HK-2 (cell line): ENCODE measurements around the gene MRPL24.
"Not testable (repeated sequence)": the region's sequence is repeated elsewhere in the genome, so short reads cannot be mapped to it uniquely, and the experiment has no call there.

Experiments used
- DNase-seq: peaks from one replicate; pipeline ENCODE4 v3.0.0-alpha.2; 2018; ENCODE audit not compliant: unreplicated experiment

The MRPL24 gene

GRCh38 chr1:156740741-156741480 is at the start of gene MRPL24:
MRPL24 (minus strand) TSS chr1:156741088; CDS start chr1:156738704, 2,384 bp downstream.
- peak; percentile 99 for DNase-seq

- DNase-seq, result no peak
Measured at GRCh38 chr1:156789621-156790318, 48.9 kb upstream of the MRPL24 start.

DNA sequence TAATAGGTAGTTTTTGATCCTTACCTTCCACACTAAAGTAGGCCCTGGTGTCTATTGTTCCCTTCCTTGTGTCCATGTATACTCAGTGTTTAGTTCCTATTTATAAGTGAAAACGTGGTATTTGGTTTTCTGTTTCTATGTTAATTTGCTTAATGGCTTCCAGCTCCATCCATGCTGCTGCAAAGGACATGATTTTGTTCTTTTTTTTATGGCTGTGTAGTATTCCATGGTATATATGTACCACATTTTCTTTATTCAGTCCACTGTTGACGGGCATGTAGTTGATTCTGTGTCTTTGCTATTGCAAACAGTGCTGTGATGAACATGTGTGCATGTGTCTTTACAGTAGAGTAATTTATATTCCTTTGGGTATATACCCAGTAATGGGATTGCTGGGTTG is 47.2 kb upstream of the MRPL24 start:
- no peak for DNase-seq

DNA sequence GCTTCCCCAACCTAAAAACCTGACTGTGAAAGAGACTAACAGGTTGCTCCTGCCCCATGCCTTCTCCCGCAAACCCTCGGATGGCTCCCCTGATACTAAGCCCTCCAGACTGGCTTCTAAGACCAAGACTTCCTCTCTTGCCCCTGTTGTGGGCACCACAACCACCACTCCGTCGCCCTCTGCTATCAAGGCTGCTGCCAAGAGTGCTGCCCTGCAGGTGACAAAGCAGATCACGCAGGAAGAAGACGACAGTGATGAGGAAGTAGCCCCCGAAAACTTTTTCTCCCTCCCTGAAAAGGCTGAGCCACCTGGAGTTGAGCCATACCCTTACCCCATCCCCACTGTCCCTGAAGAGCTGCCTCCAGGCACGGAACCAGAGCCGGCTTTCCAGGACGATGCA is 45.8 kb upstream of the MRPL24 start:
- no peak for DNase-seq

GRCh38 chr1:156785458-156785857 is 44.6 kb upstream of the MRPL24 start:
- no peak for DNase-seq

DNA sequence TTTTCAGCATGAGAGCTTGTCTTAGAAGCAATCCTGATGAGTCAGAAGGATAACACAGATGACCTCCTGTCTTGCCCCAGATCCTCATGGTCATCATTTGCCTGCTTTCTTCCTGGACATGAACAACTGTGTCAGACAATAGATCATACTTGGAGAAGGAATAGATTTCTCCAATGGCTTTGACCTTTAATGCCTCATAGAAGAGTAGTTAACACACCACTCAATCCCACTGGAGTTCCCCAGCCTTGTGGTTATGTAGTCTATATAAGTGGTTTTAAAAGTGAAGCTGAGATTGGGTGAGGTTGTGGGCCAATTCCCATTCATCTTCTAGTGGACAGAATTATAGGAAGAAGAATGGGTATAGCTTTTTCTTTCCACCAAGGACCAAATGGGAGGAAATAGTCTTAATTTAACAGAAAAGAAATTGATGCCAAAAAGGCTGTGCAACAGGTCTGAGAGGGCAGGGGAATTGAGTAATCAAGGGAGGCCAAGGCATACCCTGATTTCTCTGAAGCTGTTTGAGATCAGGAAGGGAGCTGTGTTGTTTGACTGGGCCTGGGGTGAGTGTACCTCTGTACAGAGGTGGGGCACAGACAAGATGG is 40.8 kb upstream of the MRPL24 start:
- no peak for DNase-seq

DNA sequence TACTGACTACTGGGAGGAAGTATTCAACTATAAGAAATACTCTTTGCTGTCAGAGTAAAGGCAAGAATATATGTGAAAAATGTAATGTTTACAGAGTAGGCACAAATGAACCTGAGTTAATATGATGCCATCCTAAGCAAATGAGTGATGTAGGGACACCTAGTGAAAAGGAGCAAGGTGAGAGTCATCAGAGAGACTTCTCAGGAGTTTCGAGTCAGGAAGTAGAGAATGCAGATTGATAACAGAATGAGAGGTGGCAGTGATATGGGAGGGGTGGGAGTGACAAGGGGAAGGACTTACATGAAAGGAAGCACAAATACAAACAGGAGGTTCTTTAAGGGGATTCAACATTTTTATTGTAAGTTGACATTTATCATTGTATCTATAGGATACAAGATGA is 36.7 kb upstream of the MRPL24 start:
- DNase-seq, result no peak

- DNase-seq, result no peak
Measured at GRCh38 chr1:156776942-156777341, 36.1 kb upstream of the MRPL24 start.

DNA sequence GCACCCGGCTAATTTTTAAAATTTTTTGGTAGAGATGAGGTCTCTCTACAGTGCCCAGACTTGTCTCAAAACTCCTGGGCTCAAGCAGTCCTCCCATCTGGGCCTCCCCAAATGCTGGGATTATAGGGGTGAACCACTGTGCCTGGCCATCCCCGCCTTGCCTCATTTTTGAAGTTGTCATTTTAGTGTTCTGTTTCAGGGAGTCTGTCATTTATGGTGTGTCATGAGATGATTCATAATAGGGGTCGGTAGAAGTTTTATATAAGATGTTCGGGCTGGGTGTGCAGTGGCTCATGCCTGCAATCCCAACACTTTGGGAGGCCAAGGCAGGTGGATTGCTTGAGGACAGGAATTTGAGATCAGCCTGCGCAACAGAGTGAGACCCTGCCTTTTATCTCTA is 34.9 kb upstream of the MRPL24 start:
- DNase-seq, result no peak

- DNase-seq, result no peak
Measured at GRCh38 chr1:156773607-156774006, 32.7 kb upstream of the MRPL24 start.

GRCh38 chr1:156772728-156773497 is 32.0 kb upstream of the MRPL24 start:
- no peak for DNase-seq

DNA sequence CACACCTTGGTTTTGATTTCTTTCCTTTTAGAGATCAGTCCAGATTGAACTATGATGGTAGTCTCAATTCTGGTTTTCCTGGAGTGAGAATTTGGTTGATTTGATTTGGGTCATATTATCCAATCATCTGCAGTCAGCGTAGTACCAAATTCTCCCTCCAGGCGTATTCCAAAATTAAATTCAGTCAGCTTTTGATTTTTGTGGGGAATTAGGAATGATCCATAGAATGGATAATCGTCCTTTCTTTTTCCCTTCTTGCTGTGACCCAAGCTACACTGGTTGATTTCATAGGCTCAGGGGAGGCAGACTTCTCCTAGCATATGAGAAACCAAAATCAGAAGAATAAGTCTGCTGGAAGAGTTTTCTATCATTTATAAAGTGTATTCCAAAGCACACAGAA is 31.3 kb upstream of the MRPL24 start:
- DNase-seq, result no peak

- DNase-seq, result no peak
Measured at GRCh38 chr1:156768610-156769295, 27.9 kb upstream of the MRPL24 start.

DNA sequence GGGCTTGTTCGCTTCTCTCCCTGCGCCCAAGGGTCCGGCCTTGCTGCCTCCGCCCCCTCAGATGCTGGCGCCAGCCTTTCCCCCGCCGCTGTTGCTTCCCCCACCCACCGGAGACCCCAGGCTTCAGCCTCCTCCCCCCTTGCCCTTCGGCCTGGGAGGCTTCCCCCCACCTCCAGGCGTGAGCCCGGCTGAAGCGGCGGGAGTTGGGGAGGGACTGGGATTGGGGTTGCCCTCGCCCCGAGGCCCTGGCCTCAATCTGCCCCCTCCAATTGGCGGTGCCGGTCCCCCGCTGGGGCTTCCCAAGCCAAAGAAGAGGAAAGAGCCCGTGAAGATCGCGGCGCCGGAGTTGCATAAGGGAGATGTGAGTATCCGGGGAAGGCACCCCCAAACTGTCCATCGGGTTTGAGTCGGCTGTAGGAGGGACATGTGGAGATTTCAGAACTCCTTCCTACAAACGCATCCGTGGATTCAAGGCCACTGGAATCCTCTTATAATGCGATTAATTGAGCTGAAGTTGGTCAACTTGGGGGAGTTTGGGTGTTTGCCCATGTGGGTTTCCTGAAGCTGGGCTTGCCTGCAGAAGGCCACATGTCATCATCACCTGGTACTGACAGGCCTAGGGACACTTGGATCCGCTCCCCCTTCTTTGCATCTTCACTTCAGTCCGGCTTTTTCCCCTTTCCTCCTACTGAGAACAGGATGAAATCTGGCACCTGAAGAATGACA is 27.2 kb upstream of the MRPL24 start:
- peak; percentile 33 for DNase-seq

DNA sequence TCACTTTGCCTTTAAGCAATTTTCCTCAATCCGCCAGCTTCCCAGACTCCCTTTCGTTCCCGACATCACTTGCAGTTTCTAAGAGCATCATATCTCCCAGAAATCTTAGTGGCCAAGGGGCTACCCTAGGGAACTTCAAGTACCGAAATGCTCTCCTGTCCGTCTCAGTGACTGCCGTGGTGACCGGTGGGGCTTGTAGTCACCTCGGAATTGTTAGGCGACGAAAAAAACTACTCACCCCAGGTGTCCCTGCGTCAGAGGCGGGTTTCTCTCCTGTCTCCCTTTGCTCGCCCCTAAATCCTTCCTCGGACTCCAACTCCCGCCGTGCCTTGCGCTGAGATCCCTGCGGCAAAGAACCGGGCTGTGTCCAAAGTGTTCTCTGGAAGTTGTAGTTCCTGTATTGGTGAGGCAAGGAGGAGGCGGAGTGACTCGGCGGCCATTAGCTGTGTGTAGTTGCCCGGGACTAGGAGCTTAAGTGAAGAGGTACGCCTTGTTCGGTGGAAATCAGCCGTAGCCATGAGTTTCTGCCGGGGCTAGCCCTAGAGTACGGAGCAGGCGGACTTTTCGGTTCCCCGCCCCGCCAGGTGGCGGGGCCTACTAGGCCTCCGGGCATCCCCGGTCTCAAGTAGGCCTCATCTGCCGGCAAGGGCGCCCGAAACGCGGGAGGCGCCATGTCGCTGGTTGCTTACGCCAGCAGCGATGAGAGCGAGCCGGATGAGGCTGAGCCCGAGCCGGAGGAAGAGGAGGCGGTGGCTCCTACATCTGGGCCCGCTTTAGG is 26.4 kb upstream of the MRPL24 start, which contains the start of gene PRCC:
Gene PRCC, plus strand, starts transcription at position 435 of the 778 bp plus-strand sequence. Its CDS starts 237 bp downstream, at position 672.
- peak; percentile 98 for DNase-seq

DNA sequence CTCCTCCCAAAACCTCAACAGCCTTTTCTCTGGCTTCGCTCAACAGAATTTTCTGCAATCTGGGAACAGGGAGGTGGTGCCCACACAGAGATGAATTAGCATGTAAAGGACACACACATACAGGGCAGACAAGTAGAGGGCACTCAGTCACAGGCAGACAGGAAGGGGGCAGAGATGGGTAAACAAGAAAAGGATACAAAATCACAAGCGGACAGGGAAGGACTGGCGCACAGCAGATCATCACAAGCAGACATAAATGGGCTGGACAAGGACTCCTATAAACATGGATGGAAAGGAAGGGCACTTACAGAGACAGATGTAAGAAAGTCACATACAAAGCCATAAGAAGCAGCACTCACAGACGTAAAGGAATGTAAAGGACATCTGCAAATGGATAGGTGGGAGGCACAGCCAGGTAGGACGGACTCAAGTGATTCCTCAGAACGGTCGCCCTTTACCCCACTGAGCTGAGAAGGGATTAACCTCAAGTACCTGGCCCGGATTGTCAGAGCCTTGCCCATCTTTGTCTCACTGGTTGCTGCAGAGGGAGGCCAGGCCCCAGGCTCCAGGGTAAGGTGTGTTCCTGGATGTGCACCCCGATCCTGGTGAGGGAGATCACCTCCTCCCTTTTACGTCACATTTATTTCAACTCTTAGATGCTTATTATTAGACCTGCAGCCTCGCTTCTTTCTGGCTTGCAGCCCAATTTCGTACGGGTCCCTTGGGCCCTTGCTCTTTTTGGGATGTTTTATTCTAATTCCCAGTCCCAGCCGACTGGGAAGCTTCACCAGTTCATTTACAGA is 25.6 kb upstream of the MRPL24 start:
- no peak for DNase-seq

DNA sequence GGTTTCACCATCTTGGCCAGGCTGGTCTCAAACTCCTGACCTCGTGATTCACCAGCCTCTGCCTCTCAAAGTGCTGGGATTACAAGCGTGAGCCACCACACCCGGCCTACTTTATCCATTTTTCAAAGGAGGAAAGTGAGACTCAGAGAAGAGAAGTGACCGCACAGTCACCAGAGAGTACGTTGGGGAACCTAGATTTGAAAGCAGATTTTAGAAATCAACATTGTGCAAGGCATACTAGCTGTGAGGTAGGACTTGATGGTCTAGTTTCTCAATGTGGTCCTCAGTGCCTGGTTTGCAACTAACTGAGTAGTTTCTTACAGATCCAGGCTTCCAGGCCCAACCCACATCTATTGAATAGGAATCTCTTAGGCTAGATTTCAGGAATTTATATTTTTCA is 24.8 kb upstream of the MRPL24 start:
- DNase-seq, result no peak

- DNase-seq, result not testable (repeated sequence)
Measured at GRCh38 chr1:156765136-156765535, 24.2 kb upstream of the MRPL24 start.

DNA sequence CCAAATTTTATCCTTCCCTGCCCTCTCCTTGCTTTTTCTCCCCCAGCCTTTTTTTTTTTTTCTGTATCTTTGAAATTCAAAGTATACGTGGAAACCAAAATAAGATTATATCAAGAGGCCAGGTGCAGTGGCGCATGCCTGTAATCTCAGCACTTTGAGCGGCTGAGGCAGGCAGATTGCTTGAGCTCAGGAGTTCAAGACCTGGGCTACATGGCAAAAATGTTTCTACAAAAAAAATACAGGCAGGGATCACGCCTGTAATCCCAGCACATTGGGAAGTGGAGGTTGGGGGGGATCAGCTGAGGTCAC is 19.9 kb upstream of the MRPL24 start:
- no peak for DNase-seq
